Ectodermal cell (in vitro differentiated cells): ENCODE measurements around the gene RPL3.

Source experiments
- H3K27ac ChIP-seq: 2 replicates; pipeline ENCODE4 v1.7.0; 2013; ENCODE audit warnings: mild to moderate bottlenecking, low read depth, low read length; ENCODE audit not compliant: insufficient read depth, poor library complexity, severe bottlenecking
- H3K27me3 ChIP-seq: 2 replicates; pipeline ENCODE4 v1.7.0; 2013; ENCODE audit warnings: mild to moderate bottlenecking, low read length; ENCODE audit not compliant: insufficient read depth, control insufficient read depth, poor library complexity, severe bottlenecking
- H3K36me3 ChIP-seq: one replicate; pipeline ENCODE4 v1.7.0; 2013; ENCODE audit warnings: low read length; ENCODE audit not compliant: control insufficient read depth, insufficient read depth
- H3K4me1 ChIP-seq: one replicate; pipeline ENCODE4 v1.7.0; 2013; ENCODE audit warnings: low read length; ENCODE audit not compliant: control insufficient read depth, insufficient read depth
- H3K4me3 ChIP-seq: 2 replicates; pipeline ENCODE4 v1.7.0; 2013; ENCODE audit warnings: low read depth, low read length, control low read depth; ENCODE audit not compliant: insufficient read depth
- H3K9me3 ChIP-seq: 2 replicates; pipeline ENCODE4 v1.7.0; 2013; ENCODE audit warnings: mild to moderate bottlenecking, low read length, moderate library complexity; ENCODE audit not compliant: control insufficient read depth
- WGBS, 2 experiments: methylation state at CpG; one replicate each; pipeline ENCODE4 v1.1.7; 2013; ENCODE audit warnings: missing lambda C conversion rate in 2 of 2; 5-methylcytosine and 5-hydroxymethylcytosine counted together

Gene RPL3

GRCh38 chr22:39308614-39309363 is 10.6 kb downstream of the RPL3 start:
- Histone ChIP-seq H3K4me3 (no peak overlapping the region), H3K27ac (no peak overlapping the region), H3K4me1 (peaks cover 3% of the 10 kb centered on the region), H3K36me3 (peaks cover 25% of the 10 kb centered on the region), H3K9me3 (no peaks in the 10 kb centered on the region), H3K27me3 (no peaks in the 10 kb centered on the region)
- WGBS, 2 experiments = 54 to 59% methylated on average over 24 of the region's 24 CpGs

- H3K36me3 ChIP-seq = peaks cover 4% of the 10 kb centered on the region
- no peak overlapping the region for H3K4me3 ChIP-seq
- H3K27ac ChIP-seq = no peak overlapping the region
- H3K4me1 ChIP-seq = peaks cover 3% of the 10 kb centered on the region
- H3K9me3 ChIP-seq = no peaks in the 10 kb centered on the region
- 91 to 92% methylated on average over 14 of the region's 14 CpGs for whole genome bisulfite sequencing, 2 experiments
- H3K27me3 ChIP-seq = no peaks in the 10 kb centered on the region
These were observed 12.7 kb downstream of the RPL3 start for GRCh38 chr22:39306456-39307361.

- H3K9me3 ChIP-seq = no peaks in the 10 kb centered on the region
- H3K36me3 ChIP-seq = no peaks in the 10 kb centered on the region
- no peak overlapping the region for H3K27ac ChIP-seq
- no peak overlapping the region for H3K4me3 ChIP-seq
- no peaks in the 10 kb centered on the region for H3K27me3 ChIP-seq
- WGBS, 2 experiments = 93 to 94% methylated on average over 16 of the region's 16 CpGs
- peaks cover 8% of the 10 kb centered on the region for H3K4me1 ChIP-seq
These were observed 15.3 kb downstream of the RPL3 start for GRCh38 chr22:39303892-39304671.

- H3K27ac ChIP-seq = no peak overlapping the region
- no peaks in the 10 kb centered on the region for H3K27me3 ChIP-seq
- no peaks in the 10 kb centered on the region for H3K36me3 ChIP-seq
- 88 to 91% methylated on average over 11 of the region's 11 CpGs for WGBS, 2 experiments
- no peak overlapping the region for H3K4me3 ChIP-seq
- H3K4me1 ChIP-seq = peaks cover 10% of the 10 kb centered on the region
- H3K9me3 ChIP-seq = no peaks in the 10 kb centered on the region
These were observed 16.1 kb downstream of the RPL3 start for GRCh38 chr22:39303358-39303757.

- Histone ChIP-seq H3K4me3 (no peak overlapping the region), H3K36me3 (no peaks in the 10 kb centered on the region), H3K9me3 (no peaks in the 10 kb centered on the region), H3K27me3 (no peaks in the 10 kb centered on the region), H3K27ac (no peak overlapping the region), H3K4me1 (peaks cover 14% of the 10 kb centered on the region)
- 99% methylated on average over 2 of the region's 2 CpGs for WGBS, 2 experiments
These were observed 16.9 kb downstream of the RPL3 start for GRCh38 chr22:39302431-39302960.

GRCh38 chr22:39301926-39302325 is 17.5 kb downstream of the RPL3 start:
- Histone ChIP-seq H3K4me1 (peaks cover 14% of the 10 kb centered on the region), H3K36me3 (no peaks in the 10 kb centered on the region), H3K27me3 (no peaks in the 10 kb centered on the region), H3K27ac (no peak overlapping the region), H3K4me3 (no peak overlapping the region), H3K9me3 (no peaks in the 10 kb centered on the region)
- WGBS, 2 experiments = 85% methylated on average over 6 to 7 of the region's 7 CpGs

- no peak overlapping the region for H3K27ac ChIP-seq
- WGBS, 2 experiments = 92 to 95% methylated on average over 9 of the region's 9 CpGs
- H3K36me3 ChIP-seq = no peaks in the 10 kb centered on the region
These were observed 18.3 kb downstream of the RPL3 start for GRCh38 chr22:39301108-39301507.

GRCh38 chr22:39300186-39300830 is 19.1 kb downstream of the RPL3 start:
- no peak overlapping the region for H3K27ac ChIP-seq
- no peak overlapping the region for H3K4me3 ChIP-seq
- no peaks in the 10 kb centered on the region for H3K27me3 ChIP-seq
- H3K4me1 ChIP-seq = peaks cover 14% of the 10 kb centered on the region
- H3K36me3 ChIP-seq = no peaks in the 10 kb centered on the region
- H3K9me3 ChIP-seq = no peaks in the 10 kb centered on the region
- WGBS, 2 experiments = 42 to 45% methylated on average over 19 of the region's 19 CpGs

More at GRCh38 chr22:39301108-39301507, 18.3 kb downstream of the RPL3 start:
- no peaks in the 10 kb centered on the region for H3K9me3 ChIP-seq
- H3K27me3 ChIP-seq = no peaks in the 10 kb centered on the region
- peaks cover 14% of the 10 kb centered on the region for H3K4me1 ChIP-seq
- no peak overlapping the region for H3K4me3 ChIP-seq

GRCh38 chr22:39299829-39300178 is 19.6 kb downstream of the RPL3 start:
- 83 to 84% methylated on average over 6 of the region's 6 CpGs for WGBS, 2 experiments
- Histone ChIP-seq H3K27ac (no peak overlapping the region), H3K27me3 (no peaks in the 10 kb centered on the region), H3K9me3 (no peaks in the 10 kb centered on the region), H3K4me3 (no peak overlapping the region), H3K36me3 (no peaks in the 10 kb centered on the region), H3K4me1 (peaks cover 14% of the 10 kb centered on the region)
